GM19099 (cell line): Measurements from ENCODE around the gene MIB2.
A peak's percentile ranks its signal among the peaks of the same experiment; 100 is the strongest.

Source experiments
- POLR2A ChIP-seq: IDR thresholded peaks from 3 replicates; pipeline ENCODE4 v1.6.1; 2011; ENCODE audit warnings: low read depth; ENCODE audit not compliant: insufficient read length; ENCODE audit errors: extremely low read depth

MIB2 gene

DNA sequence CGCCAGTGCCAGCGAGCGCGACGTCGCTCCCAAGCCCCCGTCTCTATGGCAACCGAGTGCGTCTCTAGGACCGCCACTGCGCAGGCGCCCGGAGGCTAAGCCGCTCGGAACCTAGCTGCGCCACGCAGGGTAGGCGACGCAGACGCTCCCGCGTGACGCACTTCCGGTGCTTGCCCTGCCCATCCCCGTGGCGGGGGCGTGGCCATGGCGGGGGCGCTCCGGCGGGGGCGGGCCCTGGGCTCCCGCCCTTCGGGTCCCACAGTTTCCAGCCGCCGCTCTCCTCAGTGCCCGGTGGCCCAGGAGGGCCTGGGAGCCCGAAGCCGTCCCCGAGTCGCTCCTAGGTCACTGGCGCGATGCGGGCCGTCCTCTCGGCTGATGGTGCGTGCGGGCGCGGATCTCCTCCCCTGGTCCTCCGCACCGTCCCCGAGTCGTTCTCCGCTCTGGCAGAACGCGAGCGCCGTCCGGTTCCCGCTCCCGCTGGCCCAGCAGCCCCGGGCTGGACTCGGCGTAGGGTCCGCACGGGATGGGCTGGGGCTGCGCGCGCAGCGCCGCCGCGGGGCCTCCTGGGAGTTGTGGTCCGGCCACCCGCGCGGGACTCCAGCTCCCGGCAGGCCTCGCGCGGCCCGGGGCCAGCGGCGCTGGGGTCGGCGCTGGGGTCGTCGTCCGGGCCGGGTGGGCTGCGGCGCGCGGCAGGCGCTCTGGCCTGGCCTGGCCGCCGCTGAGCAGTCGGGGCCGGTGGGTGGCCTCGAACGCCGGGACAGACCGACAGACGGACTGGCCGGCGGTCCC, at the start of gene MIB2:
Gene MIB2 (plus strand): TSS at position 245 of the 789 bp plus-strand sequence. CDS start 7,953 bp downstream, outside the sequence.
- peak; percentile 81 for TF ChIP-seq POLR2A

DNA sequence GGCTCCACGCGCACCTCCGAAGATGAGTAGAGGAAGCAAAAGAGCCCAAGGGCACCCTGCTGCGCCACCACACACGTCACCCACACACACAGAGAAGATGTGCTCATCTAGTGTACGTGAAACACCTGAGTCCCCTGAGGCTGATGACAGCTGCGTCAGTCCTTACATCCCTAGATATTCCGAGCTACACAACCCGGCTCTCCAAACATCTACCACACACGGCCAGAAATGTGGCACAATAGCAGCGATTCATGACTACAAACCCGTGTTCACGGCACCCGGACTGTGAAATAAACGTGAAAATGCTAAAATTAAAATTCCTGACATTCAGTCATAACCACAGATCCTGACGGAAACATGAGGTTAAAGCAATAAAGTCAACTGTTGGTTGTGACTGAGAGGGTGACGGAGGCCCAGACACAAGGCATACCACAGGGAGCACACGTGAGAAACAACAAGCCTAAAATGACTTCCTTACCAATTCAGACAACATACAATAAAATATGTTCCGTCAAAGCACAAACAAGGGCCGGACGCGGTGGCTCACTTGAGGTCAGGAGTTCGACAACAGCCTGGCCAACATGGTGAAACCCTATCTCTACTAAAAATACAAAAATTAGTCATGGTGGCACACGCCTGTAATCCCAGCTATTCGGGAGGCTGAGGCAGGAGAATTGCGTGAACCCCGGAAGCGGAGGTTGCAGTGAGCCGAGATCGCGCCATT, 48.0 kb upstream of the MIB2 start:
- TF ChIP-seq POLR2A: no peak

DNA sequence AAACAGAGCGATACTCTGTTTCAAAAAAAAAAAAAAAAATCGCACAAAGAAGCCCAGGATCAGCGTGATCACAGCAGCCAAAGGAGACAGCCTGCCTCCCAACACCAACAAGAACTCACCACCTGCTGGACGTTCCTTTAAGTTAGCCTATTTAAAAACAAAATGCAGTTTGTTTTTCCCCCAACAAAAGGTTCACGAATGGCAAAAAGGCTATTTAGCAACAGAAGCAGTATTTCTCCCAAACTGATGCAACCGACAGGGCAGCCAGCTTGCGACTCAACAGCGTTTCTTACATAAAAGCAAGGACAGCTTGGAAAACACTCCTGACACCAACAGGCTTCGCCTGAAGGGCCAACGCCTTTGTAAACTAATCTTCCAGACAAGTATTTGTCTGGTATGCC, 47.4 kb upstream of the MIB2 start:
- no peak for TF ChIP-seq POLR2A

DNA sequence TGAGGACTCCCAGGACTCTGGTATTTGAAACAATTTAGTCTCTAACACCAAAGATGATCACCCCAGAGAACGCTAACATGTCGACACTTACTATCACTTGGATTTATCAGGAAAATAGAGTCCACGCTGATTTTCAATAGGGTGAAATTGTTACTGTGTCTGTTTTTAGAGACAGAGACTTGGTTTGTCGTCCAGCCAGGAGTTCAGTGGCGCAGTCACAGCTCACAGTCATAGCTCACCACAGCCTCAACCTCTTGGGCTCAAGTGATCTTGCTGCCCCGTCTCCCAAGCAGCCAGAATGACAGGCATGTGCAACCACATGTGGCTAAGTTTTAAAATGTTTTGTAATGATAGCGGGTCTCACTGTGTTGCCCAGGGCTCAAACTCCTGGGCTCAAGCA, 46.0 kb upstream of the MIB2 start:
- no peak for TF ChIP-seq POLR2A

DNA sequence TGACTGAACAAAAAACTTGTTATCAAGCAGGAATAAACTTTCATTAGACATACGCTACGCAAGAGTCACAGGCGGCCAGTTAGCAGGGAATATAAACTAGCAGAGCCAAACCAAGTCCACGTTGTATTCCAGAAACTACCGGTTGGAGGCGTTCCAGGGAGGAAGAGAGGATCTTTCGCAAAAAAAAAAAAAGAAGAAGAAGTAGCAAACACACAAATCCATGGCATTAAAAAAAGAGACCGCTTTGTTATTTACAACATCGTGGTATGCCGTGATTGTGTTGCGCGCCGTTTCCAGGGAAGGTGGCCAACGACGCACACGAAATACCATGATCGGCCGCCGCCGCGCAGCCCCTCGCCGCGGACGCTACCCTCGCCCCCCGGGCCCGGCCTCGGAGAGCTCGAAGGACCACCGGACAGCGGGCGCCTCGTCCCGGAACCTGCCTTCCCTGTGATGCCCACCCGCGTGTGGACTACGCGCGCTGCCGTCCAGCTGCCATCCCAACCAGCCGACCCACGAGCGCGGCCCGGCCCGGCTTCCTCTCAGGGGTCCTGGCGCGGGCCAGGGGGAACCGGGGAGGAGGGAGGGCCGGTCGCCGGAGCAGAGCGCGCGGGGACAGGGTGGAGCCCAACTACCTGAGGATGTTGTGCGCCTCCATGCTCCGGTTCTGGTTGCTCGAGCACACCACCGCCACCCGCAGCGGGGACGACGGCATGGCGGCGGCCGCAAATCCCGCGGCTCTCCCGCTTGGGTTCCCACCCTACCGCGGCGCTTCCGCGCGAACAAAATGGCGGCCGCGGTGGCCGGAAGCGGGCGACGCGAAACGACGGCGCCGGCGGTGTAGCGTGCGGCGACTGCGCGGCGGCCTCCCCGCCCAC, 41.2 kb upstream of the MIB2 start:
- TF ChIP-seq POLR2A: no peak

DNA sequence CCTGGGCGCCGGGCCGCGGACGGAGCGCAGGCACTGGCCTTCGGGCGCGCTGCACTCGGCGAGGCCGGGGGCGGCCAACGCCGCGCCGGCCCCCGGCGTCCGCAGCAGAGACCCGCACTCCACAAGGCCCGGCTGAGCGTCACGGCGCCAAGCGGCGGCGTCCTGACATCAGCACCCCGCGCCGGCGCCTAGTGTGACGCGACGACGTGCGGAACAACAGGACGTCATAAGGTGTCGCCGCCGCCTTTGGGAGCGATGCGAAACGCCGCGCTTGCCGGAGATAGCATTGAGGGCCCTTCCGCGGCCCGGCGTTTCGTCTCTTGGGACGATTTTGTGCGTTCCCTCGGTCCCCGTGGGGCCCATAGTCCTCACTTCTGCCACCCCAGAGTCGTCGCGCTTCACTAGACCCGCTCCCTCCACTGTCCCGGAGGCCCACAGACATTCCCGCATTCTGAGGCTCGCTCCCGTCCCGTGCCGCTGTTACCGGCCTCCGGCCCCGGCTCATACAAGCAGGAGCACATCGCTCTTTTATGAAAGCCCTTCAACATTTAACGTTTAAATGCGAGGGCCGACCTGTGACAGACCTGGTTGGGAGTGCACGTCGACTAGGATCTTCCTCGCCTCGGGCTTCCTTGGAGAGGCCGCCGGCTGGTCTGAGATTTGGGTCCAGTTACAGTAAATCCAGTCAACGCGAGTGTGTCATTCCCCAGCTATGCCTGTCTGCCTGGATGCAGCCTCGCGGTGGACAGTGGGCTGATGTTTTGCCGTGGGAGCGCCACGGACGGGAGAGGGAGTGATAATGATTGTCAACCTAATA, 40.4 kb upstream of the MIB2 start, which contains the start of gene SSU72:
Gene SSU72 (minus strand): TSS at position 143 of the 817 bp plus-strand sequence. CDS start 306 bp downstream, outside the sequence.
- TF ChIP-seq POLR2A: peak; percentile 95

DNA sequence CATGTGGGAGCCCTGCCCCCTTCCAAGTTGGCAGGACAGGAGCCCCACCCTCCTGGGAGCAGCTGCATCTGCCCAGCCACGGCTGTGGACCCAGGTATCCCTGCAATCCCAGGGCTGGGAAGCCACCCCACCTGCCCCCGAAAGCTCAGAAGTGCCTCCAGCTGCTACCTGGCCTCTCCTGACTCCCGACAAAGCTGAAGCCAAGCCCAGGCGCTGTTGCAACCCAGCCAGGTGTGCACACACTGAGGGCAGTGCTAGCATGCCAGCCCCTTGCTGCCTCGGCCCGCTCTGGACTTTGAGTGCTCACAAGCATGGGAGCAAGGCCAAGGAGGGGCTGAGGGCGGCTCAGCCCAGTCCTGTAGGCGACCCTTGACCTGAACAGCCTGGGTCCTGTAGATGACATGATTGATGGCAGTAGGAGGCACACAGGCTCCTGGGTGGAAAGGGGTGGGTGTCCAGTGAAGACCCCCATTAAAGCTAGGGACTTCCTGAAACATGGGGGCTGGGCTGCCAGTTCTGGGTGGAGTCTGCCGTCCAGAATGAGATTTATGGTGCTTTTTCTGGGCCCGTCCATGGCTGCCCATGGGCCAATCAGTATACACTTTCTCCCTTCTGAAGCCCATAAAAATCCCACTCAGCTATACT, 37.8 kb upstream of the MIB2 start:
- TF ChIP-seq POLR2A: no peak

DNA sequence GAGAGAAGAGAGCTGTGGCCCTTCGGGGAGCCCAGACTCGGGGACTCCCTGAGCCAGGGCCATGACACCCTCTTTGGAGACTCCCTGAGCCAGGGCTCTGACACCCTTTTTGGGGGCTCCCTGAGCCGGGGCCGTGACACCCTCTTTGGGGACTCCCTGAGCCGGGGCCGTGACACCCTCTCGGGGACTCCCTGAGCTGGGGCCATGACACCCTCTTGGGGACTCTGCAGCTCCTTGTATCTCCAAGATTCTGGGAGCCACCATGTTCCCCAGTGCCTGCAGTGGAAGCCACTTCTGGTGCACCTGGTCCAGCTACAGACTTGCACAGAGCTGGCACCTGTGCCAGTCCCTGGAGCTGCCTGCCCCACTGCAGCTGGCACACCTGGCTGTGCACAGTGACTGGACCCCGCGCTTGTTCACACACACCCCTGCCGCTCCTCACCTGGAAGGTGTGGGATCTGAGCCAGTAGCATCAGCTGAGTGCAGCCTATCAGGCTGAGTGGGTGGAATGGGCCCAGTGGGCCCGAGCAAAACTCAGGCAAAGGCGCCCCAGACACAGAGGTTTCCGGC, 36.8 kb upstream of the MIB2 start:
- TF ChIP-seq POLR2A: no peak

DNA sequence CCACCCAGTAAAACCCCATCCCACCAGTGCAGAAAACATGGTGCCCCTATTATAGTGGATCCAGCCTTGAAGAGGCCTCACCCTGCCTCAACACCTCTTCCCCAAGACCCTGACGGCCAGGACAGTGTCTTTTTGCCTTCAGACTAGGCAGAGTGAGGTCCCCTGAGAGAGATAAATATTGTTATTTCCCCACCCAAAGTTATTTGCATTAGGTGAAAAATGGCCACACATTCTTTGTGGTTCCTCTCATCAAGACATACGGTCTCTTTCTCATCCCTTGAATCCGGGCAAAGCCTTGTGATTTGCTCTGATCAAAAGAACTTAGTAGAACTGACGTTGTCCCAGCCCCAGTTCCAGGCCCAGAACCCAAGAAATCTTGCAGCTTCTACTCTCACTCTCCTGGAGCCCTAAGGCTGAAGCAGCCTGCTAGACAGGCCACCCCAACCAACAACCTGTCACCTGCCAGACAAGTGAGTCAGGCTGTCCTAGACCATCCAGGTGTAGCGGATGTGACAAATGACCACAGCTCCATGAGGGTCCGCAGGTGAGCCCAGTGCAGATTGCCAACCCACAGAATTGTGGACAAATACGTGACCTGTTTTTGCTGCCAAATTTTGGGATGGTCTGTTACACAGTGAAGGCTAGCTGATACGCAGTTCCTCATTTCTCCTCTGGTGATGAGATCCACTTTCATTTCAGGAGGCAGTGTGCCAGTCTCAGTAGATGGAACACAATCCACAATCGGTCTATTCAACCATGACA, 32.5 kb upstream of the MIB2 start:
- TF ChIP-seq POLR2A: no peak

DNA sequence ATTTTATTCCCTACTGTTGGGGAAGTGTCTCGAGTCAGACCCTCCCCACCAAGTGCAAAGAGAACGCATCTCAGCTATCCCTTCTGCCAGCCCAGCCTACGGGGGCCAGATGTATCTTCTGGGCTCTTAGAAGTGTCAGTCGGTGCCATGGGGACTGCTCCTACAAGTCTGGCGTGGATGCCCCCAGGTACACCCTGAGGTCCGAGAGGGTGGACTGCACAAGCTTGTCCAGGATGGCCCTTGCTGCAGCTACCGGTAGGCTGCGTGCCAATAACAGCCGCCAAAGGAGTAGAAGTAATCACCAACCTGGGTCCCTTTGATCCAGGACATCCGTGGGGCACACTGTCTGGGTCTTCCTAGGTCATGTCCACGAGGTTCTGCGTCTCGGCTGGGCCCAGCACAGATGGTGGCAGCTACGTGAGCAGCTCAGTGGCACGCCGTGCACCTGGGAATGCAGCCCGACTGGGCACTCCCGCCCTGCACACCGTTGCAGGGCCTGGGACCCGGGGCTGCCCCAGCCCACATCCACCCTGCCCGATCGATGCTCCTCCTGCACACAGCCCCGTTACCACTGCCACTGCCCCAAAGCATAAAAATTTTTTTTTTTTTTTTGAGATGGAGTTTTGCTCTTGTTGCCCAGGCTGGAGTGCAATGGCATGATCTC, 31.8 kb upstream of the MIB2 start:
- no peak for TF ChIP-seq POLR2A

DNA sequence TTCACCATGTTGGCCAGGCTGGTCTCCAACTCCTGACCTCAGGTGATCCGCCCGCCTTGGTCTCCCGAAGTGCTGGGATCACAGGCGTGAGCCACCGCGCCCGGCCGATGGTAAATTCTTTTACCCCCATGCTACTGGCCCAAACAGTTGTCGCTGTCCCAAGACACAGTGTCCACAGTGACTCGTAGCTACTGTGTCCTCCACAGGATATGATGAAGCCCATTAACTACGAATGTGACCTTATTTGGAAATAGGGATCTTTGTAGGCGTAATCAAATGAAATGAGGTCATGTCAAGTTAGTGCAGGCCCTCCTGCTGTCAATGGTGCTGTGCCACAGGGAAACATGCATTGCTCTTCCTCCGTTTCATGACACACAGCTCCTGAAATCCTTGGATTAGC, 23.8 kb upstream of the MIB2 start:
- TF ChIP-seq POLR2A: no peak
